ENCODE measurements around the gene RBL2. TPM values are rescaled to one million over a fixed set of nuclear protein-coding genes. Genes with fewer than 3 reads are reported as not detected.

The RBL2 gene
- total and polyA plus RNA-seq, 9 of the 15 experiments (the other 6 are each of a cell fraction or from before 2014, with no cell fraction given): 7.8 to 76.3 (median 28.5) TPM

DNA sequence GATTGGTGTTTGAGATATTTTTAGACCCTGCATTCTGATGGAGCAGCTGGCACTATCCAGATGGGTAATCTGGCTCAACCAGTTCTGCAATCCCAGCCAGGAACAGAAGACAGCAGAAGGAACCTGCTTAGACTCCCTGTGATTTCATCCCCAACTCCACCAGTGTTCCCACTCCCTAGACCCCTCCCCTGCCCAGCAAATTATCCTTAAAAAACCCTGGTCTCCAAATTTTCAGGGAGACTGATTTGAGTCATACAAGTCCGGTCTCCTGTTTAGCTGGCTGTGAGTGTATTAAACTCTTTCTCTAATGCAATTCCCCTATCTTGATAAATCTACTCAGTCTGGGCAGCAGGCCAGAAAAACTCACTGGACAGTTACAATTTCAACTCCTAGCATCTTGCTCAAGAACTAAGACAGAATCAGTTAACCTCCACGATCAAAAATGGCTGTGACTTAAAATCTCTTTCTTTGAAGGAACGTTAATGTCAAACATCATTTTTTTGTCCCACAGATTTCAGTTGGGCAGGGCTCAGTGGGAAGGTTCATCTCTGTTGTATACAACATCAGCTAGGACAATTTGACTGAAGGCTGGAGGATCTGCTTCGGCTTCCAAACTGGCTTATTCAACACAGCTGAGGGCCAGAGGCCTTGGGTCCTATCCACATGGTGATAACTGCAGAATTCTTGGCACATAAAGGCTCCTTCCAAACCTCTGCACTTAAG is 4.9 kb upstream of the RBL2 start:
- in situ Hi-C loops (cut with MboI): no loop called here
- Histone ChIP-seq H2AFZ (ENCODE audit: low read depth, low read length) (0 out of 2 replicates have a peak overlapping the region, but pooled peaks have one; percentile 6), H3K4me3 (no peak overlapping the region)
- TF ChIP-seq, protein P1, sequence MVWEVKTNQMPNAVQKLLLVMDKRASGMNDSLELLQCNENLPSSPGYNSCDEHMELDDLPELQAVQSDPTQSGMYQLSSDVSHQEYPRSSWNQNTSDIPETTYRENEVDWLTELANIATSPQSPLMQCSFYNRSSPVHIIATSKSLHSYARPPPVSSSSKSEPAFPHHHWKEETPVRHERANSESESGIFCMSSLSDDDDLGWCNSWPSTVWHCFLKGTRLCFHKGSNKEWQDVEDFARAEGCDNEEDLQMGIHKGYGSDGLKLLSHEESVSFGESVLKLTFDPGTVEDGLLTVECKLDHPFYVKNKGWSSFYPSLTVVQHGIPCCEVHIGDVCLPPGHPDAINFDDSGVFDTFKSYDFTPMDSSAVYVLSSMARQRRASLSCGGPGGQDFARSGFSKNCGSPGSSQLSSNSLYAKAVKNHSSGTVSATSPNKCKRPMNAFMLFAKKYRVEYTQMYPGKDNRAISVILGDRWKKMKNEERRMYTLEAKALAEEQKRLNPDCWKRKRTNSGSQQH (CRISPR knock-in tag; IDR thresholded peaks at IDR 0.05): no peak
- TF ChIP-seq SREBF1 (IDR thresholded peaks at IDR 0.05; ENCODE audit: borderline replicate concordance, low read depth, low read length): no peak
- peak; percentile 64 for TF ChIP-seq L3MBTL2 (IDR thresholded peaks at IDR 0.05)
- no peak for TF ChIP-seq PTBP1 (IDR thresholded peaks at IDR 0.05; ENCODE audit: low read depth, low read length)
- no peak for TF ChIP-seq ARID1B (IDR thresholded peaks at IDR 0.05)
- TF ChIP-seq, protein P2, sequence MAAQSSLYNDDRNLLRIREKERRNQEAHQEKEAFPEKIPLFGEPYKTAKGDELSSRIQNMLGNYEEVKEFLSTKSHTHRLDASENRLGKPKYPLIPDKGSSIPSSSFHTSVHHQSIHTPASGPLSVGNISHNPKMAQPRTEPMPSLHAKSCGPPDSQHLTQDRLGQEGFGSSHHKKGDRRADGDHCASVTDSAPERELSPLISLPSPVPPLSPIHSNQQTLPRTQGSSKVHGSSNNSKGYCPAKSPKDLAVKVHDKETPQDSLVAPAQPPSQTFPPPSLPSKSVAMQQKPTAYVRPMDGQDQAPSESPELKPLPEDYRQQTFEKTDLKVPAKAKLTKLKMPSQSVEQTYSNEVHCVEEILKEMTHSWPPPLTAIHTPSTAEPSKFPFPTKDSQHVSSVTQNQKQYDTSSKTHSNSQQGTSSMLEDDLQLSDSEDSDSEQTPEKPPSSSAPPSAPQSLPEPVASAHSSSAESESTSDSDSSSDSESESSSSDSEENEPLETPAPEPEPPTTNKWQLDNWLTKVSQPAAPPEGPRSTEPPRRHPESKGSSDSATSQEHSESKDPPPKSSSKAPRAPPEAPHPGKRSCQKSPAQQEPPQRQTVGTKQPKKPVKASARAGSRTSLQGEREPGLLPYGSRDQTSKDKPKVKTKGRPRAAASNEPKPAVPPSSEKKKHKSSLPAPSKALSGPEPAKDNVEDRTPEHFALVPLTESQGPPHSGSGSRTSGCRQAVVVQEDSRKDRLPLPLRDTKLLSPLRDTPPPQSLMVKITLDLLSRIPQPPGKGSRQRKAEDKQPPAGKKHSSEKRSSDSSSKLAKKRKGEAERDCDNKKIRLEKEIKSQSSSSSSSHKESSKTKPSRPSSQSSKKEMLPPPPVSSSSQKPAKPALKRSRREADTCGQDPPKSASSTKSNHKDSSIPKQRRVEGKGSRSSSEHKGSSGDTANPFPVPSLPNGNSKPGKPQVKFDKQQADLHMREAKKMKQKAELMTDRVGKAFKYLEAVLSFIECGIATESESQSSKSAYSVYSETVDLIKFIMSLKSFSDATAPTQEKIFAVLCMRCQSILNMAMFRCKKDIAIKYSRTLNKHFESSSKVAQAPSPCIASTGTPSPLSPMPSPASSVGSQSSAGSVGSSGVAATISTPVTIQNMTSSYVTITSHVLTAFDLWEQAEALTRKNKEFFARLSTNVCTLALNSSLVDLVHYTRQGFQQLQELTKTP (IDR thresholded peaks at IDR 0.05; ENCODE audit: low read depth in 1 of 2, partially characterized antibody in 2 of 2): no peak
- no peak for TF ChIP-seq SNIP1 (IDR thresholded peaks at IDR 0.05; ENCODE audit: low read depth)
- TF ChIP-seq ZNF41 (CRISPR knock-in tag; conservative IDR thresholded peaks at IDR 0.05): no peak
- TF ChIP-seq, protein P3, sequence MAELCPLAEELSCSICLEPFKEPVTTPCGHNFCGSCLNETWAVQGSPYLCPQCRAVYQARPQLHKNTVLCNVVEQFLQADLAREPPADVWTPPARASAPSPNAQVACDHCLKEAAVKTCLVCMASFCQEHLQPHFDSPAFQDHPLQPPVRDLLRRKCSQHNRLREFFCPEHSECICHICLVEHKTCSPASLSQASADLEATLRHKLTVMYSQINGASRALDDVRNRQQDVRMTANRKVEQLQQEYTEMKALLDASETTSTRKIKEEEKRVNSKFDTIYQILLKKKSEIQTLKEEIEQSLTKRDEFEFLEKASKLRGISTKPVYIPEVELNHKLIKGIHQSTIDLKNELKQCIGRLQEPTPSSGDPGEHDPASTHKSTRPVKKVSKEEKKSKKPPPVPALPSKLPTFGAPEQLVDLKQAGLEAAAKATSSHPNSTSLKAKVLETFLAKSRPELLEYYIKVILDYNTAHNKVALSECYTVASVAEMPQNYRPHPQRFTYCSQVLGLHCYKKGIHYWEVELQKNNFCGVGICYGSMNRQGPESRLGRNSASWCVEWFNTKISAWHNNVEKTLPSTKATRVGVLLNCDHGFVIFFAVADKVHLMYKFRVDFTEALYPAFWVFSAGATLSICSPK (IDR thresholded peaks at IDR 0.05; ENCODE audit: borderline replicate concordance): no peak
- TF ChIP-seq TAF9B (IDR thresholded peaks at IDR 0.05; ENCODE audit: partially characterized antibody): no peak
- TF ChIP-seq, protein P4, sequence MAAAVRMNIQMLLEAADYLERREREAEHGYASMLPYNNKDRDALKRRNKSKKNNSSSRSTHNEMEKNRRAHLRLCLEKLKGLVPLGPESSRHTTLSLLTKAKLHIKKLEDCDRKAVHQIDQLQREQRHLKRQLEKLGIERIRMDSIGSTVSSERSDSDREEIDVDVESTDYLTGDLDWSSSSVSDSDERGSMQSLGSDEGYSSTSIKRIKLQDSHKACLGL (CRISPR knock-in tag; IDR thresholded peaks at IDR 0.05; ENCODE audit: borderline replicate concordance, poor library complexity, severe bottlenecking): no peak
- no peak for TF ChIP-seq GTF2A2 (tag; IDR thresholded peaks at IDR 0.05)
- no peak for TF ChIP-seq NR2C2 (CRISPR knock-in tag; IDR thresholded peaks at IDR 0.05)
- TF ChIP-seq NR2C2 (tag; IDR thresholded peaks at IDR 0.05): peak; percentile 40

More for the DNA sequence above, 4.9 kb upstream of the RBL2 start:
- intact Hi-C loops (cut with micrococcal nuclease): loop anchor here (5.0 kb wide), 1 partner anchor 73 kb away; the partner anchor contains the start of gene AKTIP
- H3K4me2 ChIP-seq (ENCODE audit: insufficient read depth, low read length): 0 out of 2 replicates have a peak overlapping the region, but pooled peaks have one; percentile 16
- DNase-seq (ENCODE audit: extremely low read depth in 1 of 4, low spot score in 3 of 4) (peak in 2 of 4 experiments; percentile 17 to 60), ATAC-seq (peak; percentile 29), FAIRE-seq (no peak)
- POLR2A ChIA-PET: interaction anchor here (0.6 to 2.4 kb wide), 4 partner anchors 12 to 28 kb away, joined by 3 to 11 read pairs (median 4); no protein-coding TSS in a partner anchor
- no peaks in the 10 kb centered on the region for H3K36me3 ChIP-seq (ENCODE audit: control insufficient read depth, insufficient read depth, low read length)
- no peak overlapping the region for H3K9ac ChIP-seq (ENCODE audit: insufficient read depth in 1 of 2, low read depth in 2 of 2, low read length in 2 of 2)
- 7% methylated on average over 4 of the region's 4 CpGs for WGBS (ENCODE audit: insufficient coverage, low coverage, missing lambda C conversion rate)
- H3K9me1 ChIP-seq (ENCODE audit: control insufficient read depth, insufficient read depth, low read length): no peaks in the 10 kb centered on the region
- no peaks in the 10 kb centered on the region for H3K27me3 ChIP-seq (ENCODE audit: control insufficient read depth in 2 of 2, insufficient read depth in 2 of 2, low read length in 2 of 2)
- peak overlapping the region; percentile 29; the same call in 1 of the 3 replicates for H3K27ac ChIP-seq (ENCODE audit: extremely low read depth, low read depth, low read length)
- no peaks in the 10 kb centered on the region for H4K20me1 ChIP-seq (replicated peaks; ENCODE audit: control insufficient read depth, insufficient read depth, low read length)
- H3K79me2 ChIP-seq (ENCODE audit: control insufficient read depth, insufficient read depth, low read length): peaks cover 1% of the 10 kb centered on the region; the same call in 2 of the 3 replicates
- peaks cover 0 to 6% of the 10 kb centered on the region in 2 experiments for H3K4me1 ChIP-seq (replicated peaks in 1 of 2; ENCODE audit: control insufficient read depth in 2 of 2, insufficient read depth in 2 of 2, low read length in 2 of 2)
- BruUV-seq (replicated peaks): no TSS peak
- CTCF ChIA-PET (ENCODE audit: low intra/inter-chr PET ratio): no interaction called here
- no peaks in the 10 kb centered on the region for H3K9me3 ChIP-seq (replicated peaks; ENCODE audit: control insufficient read depth, insufficient read depth, low read depth, low read length)
